WTC11 (cell line): ENCODE results near the gene GRM4. TPM values are rescaled to one million over a fixed set of nuclear protein-coding genes. Genes with fewer than 3 reads are reported as not detected.
A peak's percentile ranks its signal among the peaks of the same experiment; 100 is the strongest.

Experiments used
- ATAC-seq: fragments of 200-7000 bp; cut with Tn5 transposase; 2 replicates; pipeline ENCODE4 v1.10.0; 2021; ENCODE audit warnings: mild to moderate bottlenecking, moderate library complexity
- CTCF ChIA-PET: fragments of 300-600 bp; sonication (Branson Sonifier 250); formaldehyde crosslinking; loops from one replicate; lab custom pipeline; 2021; ENCODE audit warnings: antibody characterized with exemption; lab: Charles Lee
- POLR2A ChIA-PET: fragments of 350-600 bp; sonication (Branson Sonifier 250); formaldehyde crosslinking; loops from one replicate; lab custom pipeline; 2021; ENCODE audit warnings: antibody characterized with exemption; lab: Charles Lee
- DNase-seq: peaks from one replicate; pipeline ENCODE4 v3.0.0; 2021; ENCODE audit warnings: low spot score
- H3K27ac Mint-ChIP-seq: 2 replicates; pipeline ENCODE4 v1.8.0; 2021; ENCODE audit warnings: mixed read lengths
- H3K27me3 Mint-ChIP-seq: 2 replicates; pipeline ENCODE4 v1.8.0; 2021; ENCODE audit warnings: low read depth, mild to moderate bottlenecking, moderate library complexity, mixed read lengths
- H3K36me3 Mint-ChIP-seq: 2 replicates; pipeline ENCODE4 v1.8.0; 2021; ENCODE audit warnings: mixed read lengths
- H3K4me1 Mint-ChIP-seq: 2 replicates; pipeline ENCODE4 v1.8.0; 2022; ENCODE audit warnings: mixed read lengths
- H3K4me3 Mint-ChIP-seq: 2 replicates; pipeline ENCODE4 v1.8.0; 2021; ENCODE audit warnings: mild to moderate bottlenecking, moderate library complexity, mixed read lengths
- H3K9me3 Mint-ChIP-seq: 2 replicates; pipeline ENCODE4 v1.8.0; 2021; ENCODE audit warnings: mixed read lengths
- CBFB ChIP-seq: sonication (generic); formaldehyde crosslinking; IDR thresholded peaks from 2 replicates; pipeline ENCODE4 v1.8.1; 2022; ENCODE audit warnings: mild to moderate bottlenecking, low read depth, missing genetic modification reagents
- CREB1 ChIP-seq: sonication (generic); formaldehyde crosslinking; IDR thresholded peaks from 2 replicates; pipeline ENCODE4 v1.8.0; 2023; ENCODE audit warnings: mild to moderate bottlenecking, missing genetic modification reagents
- ELF4 ChIP-seq: sonication (generic); formaldehyde crosslinking; IDR thresholded peaks from 2 replicates; pipeline ENCODE4 v1.8.1; 2022; ENCODE audit warnings: low read depth, mild to moderate bottlenecking, moderate library complexity, missing genetic modification reagents
- EMX1 ChIP-seq: fragments of 250-450 bp; sonication (Bioruptor Pico); IDR thresholded peaks from 2 replicates; pipeline ENCODE4 v1.8.0; 2021; ENCODE audit warnings: mild to moderate bottlenecking
- GTF2I ChIP-seq: fragments of 250-450 bp; sonication (Bioruptor Pico); conservative IDR thresholded peaks from 2 replicates; pipeline ENCODE4 v1.4.0; 2021; ENCODE audit warnings: mild to moderate bottlenecking
- JAZF1 ChIP-seq: fragments of 250-450 bp; sonication (Bioruptor Pico); IDR thresholded peaks from 2 replicates; pipeline ENCODE4 v1.9.0; 2021; ENCODE audit warnings: moderate library complexity, mild to moderate bottlenecking, inconsistent platforms
- MXD4 ChIP-seq: fragments of 250-450 bp; sonication (Bioruptor Pico); IDR thresholded peaks from 2 replicates; pipeline ENCODE4 v1.8.0; 2021; ENCODE audit warnings: mild to moderate bottlenecking, moderate library complexity, borderline replicate concordance
- RORB ChIP-seq: fragments of 250-450 bp; sonication (Bioruptor Pico); IDR thresholded peaks from 2 replicates; pipeline ENCODE4 v1.9.0; 2021; ENCODE audit warnings: mild to moderate bottlenecking
- ZNF232 ChIP-seq: sonication (generic); formaldehyde crosslinking; IDR thresholded peaks from 2 replicates; pipeline ENCODE4 v1.8.0; 2022; ENCODE audit warnings: mild to moderate bottlenecking, missing genetic modification reagents
- ZNF396 ChIP-seq: fragments of 250-450 bp; sonication (Bioruptor Pico); IDR thresholded peaks from 2 replicates; pipeline ENCODE4 v1.8.0; 2021; ENCODE audit warnings: mild to moderate bottlenecking, moderate library complexity, borderline replicate concordance
- total RNA-seq: library from RNA; stranded (reverse); gene quantifications from 3 replicates; pipeline ENCODE4 v1.2.3, GENCODE V29; 2021
- TF ChIP-seq, protein P1 (sequence below): sonication (generic); formaldehyde crosslinking; IDR thresholded peaks from 2 replicates; pipeline ENCODE4 v1.8.0; 2022; ENCODE audit warnings: mild to moderate bottlenecking, missing genetic modification reagents
- TF ChIP-seq, protein P2 (sequence below): fragments of 250-450 bp; sonication (Bioruptor Pico); IDR thresholded peaks from 2 replicates; pipeline ENCODE4 v1.9.0; 2021; ENCODE audit warnings: mild to moderate bottlenecking
- TF ChIP-seq, protein P3 (sequence below): sonication (generic); formaldehyde crosslinking; IDR thresholded peaks from 2 replicates; pipeline ENCODE4 v1.8.0; 2023; ENCODE audit warnings: mild to moderate bottlenecking, missing genetic modification reagents
- TF ChIP-seq, protein P4 (sequence below): sonication (generic); formaldehyde crosslinking; IDR thresholded peaks from 2 replicates; pipeline ENCODE4 v1.8.0; 2023; ENCODE audit warnings: missing genetic modification reagents
- TF ChIP-seq, protein P5 (sequence below): sonication (generic); formaldehyde crosslinking; conservative IDR thresholded peaks from 2 replicates; pipeline ENCODE4 v1.8.1; 2022; ENCODE audit warnings: mild to moderate bottlenecking, missing genetic modification reagents
- TF ChIP-seq, protein P6 (sequence below): sonication (generic); formaldehyde crosslinking; IDR thresholded peaks from 2 replicates; pipeline ENCODE4 v1.8.1; 2022; ENCODE audit warnings: mild to moderate bottlenecking, missing genetic modification reagents, moderate library complexity, borderline replicate concordance

Gene GRM4
- total RNA-seq, 1 experiment from 2014 or later = 34.5 TPM

DNA sequence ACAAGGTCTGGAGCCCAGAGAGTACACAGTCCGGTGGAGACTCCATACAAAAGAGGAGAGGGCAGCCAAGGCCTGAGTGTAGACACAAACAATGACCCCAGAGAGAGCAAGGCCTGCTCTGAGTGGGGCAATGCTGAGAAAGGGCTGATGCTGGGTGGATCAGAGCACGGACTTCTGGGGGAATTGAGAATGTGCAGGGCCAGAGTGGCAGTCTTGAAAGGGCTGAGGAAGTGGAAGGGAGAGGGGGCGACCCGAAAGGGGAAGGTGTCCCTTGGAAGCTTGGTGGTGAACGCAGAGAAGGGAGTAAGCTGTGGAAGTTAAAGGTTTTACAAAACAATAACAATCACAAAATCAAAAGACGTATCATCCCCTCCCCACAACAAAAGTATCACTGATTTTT is 12.0 kb upstream of the GRM4 start (continued):
- TF ChIP-seq CBFB (CRISPR knock-in tag) (no peak), RORB (CRISPR knock-in tag) (no peak), CREB1 (CRISPR knock-in tag) (no peak), ZNF396 (CRISPR knock-in tag) (no peak), JAZF1 (CRISPR knock-in tag) (no peak)

DNA sequence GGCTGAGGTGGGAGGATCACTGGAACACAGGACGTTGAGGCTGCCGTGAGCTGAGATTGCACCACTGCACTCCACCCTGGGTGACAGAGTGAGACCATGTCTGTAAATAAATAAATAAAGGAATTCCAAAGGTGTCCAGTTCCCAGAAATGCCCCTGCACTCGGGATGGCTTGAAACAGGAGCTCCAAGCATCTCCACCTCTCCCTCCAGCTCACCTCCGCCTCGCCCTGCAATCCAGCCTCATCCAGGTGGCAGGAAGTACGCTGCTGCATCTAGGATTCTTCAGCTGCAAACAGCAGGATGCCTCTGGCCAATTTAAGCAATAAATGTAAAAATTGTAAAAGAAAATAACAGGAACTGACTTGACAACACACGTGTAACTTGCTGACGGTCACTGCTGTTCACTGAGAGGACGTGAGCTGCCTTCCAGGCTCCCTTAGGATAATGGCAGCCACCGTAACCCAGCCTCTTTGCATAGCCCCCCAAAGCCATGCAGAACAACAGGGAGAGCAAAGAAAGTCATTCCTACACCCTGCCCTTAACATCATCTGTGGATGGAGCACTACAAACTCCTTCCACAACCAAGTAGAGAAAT is 11.4 kb upstream of the GRM4 start:
- DNase-seq (peak; percentile 7), ATAC-seq (no peak)
- CTCF ChIA-PET = interaction anchor here (0.9 to 8.8 kb wide), 6 partner anchors 15 to 386 kb away, joined by 3 to 187 read pairs (median 4); no protein-coding TSS in a partner anchor
- H3K27me3 Mint-ChIP-seq = peaks cover 44% of the 10 kb centered on the region
- peaks cover 14% of the 10 kb centered on the region for H3K9me3 Mint-ChIP-seq
- TF ChIP-seq EMX1 (CRISPR knock-in tag) (no peak), GTF2I (CRISPR knock-in tag) (no peak), MXD4 (CRISPR knock-in tag) (no peak), ELF4 (CRISPR knock-in tag) (no peak), ZNF232 (CRISPR knock-in tag) (no peak)
- TF ChIP-seq, protein P1, sequence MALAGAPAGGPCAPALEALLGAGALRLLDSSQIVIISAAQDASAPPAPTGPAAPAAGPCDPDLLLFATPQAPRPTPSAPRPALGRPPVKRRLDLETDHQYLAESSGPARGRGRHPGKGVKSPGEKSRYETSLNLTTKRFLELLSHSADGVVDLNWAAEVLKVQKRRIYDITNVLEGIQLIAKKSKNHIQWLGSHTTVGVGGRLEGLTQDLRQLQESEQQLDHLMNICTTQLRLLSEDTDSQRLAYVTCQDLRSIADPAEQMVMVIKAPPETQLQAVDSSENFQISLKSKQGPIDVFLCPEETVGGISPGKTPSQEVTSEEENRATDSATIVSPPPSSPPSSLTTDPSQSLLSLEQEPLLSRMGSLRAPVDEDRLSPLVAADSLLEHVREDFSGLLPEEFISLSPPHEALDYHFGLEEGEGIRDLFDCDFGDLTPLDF (CRISPR knock-in tag) = no peak
- TF ChIP-seq, protein P2, sequence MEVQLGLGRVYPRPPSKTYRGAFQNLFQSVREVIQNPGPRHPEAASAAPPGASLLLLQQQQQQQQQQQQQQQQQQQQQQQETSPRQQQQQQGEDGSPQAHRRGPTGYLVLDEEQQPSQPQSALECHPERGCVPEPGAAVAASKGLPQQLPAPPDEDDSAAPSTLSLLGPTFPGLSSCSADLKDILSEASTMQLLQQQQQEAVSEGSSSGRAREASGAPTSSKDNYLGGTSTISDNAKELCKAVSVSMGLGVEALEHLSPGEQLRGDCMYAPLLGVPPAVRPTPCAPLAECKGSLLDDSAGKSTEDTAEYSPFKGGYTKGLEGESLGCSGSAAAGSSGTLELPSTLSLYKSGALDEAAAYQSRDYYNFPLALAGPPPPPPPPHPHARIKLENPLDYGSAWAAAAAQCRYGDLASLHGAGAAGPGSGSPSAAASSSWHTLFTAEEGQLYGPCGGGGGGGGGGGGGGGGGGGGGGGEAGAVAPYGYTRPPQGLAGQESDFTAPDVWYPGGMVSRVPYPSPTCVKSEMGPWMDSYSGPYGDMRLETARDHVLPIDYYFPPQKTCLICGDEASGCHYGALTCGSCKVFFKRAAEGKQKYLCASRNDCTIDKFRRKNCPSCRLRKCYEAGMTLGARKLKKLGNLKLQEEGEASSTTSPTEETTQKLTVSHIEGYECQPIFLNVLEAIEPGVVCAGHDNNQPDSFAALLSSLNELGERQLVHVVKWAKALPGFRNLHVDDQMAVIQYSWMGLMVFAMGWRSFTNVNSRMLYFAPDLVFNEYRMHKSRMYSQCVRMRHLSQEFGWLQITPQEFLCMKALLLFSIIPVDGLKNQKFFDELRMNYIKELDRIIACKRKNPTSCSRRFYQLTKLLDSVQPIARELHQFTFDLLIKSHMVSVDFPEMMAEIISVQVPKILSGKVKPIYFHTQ (CRISPR knock-in tag) = no peak
- TF ChIP-seq, protein P3, sequence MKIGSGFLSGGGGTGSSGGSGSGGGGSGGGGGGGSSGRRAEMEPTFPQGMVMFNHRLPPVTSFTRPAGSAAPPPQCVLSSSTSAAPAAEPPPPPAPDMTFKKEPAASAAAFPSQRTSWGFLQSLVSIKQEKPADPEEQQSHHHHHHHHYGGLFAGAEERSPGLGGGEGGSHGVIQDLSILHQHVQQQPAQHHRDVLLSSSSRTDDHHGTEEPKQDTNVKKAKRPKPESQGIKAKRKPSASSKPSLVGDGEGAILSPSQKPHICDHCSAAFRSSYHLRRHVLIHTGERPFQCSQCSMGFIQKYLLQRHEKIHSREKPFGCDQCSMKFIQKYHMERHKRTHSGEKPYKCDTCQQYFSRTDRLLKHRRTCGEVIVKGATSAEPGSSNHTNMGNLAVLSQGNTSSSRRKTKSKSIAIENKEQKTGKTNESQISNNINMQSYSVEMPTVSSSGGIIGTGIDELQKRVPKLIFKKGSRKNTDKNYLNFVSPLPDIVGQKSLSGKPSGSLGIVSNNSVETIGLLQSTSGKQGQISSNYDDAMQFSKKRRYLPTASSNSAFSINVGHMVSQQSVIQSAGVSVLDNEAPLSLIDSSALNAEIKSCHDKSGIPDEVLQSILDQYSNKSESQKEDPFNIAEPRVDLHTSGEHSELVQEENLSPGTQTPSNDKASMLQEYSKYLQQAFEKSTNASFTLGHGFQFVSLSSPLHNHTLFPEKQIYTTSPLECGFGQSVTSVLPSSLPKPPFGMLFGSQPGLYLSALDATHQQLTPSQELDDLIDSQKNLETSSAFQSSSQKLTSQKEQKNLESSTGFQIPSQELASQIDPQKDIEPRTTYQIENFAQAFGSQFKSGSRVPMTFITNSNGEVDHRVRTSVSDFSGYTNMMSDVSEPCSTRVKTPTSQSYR (CRISPR knock-in tag) = no peak
- TF ChIP-seq, protein P4, sequence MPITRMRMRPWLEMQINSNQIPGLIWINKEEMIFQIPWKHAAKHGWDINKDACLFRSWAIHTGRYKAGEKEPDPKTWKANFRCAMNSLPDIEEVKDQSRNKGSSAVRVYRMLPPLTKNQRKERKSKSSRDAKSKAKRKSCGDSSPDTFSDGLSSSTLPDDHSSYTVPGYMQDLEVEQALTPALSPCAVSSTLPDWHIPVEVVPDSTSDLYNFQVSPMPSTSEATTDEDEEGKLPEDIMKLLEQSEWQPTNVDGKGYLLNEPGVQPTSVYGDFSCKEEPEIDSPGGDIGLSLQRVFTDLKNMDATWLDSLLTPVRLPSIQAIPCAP (CRISPR knock-in tag) = no peak
- TF ChIP-seq, protein P5, sequence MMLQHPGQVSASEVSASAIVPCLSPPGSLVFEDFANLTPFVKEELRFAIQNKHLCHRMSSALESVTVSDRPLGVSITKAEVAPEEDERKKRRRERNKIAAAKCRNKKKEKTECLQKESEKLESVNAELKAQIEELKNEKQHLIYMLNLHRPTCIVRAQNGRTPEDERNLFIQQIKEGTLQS (CRISPR knock-in tag) = no peak
- TF ChIP-seq, protein P6, sequence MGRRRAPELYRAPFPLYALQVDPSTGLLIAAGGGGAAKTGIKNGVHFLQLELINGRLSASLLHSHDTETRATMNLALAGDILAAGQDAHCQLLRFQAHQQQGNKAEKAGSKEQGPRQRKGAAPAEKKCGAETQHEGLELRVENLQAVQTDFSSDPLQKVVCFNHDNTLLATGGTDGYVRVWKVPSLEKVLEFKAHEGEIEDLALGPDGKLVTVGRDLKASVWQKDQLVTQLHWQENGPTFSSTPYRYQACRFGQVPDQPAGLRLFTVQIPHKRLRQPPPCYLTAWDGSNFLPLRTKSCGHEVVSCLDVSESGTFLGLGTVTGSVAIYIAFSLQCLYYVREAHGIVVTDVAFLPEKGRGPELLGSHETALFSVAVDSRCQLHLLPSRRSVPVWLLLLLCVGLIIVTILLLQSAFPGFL (CRISPR knock-in tag) = no peak
- H3K4me1 Mint-ChIP-seq = peaks cover 16% of the 10 kb centered on the region
- peaks cover 8% of the 10 kb centered on the region for H3K36me3 Mint-ChIP-seq
- POLR2A ChIA-PET = no interaction called here
- H3K27ac Mint-ChIP-seq = no peak overlapping the region
- H3K4me3 Mint-ChIP-seq = no peak overlapping the region
